Raji (cell line): ENCODE results near the gene AP4M1.

ENCODE experiments used
- POLR2A ChIP-seq: IDR thresholded peaks from 2 replicates; pipeline ENCODE4 v1.6.1; 2011; ENCODE audit warnings: low read depth, low read length, control low read depth; ENCODE audit not compliant: insufficient read depth

AP4M1 gene

DNA sequence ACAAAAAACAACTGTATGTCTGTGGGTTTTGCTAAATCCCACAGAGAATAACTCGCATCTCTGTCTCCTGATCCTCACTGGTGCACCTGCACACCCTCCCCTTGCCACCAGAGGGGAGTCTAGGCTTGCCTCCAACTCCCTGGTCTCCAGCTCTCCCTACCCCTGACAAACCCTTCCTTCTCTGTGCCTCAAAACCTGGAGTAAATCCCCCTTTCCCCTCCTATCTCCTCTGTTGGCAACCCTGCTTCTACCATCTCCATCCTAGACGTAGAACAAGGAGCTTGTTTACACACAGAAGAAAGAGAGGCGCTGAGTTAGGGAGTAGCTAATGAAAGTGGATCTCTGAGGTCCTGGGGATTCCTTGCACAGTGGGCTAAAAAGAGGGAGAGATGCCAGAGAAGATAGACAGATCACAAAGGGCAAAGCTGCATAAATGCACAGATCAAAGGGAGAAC lies 31.3 kb downstream of the AP4M1 start:
- no peak for TF ChIP-seq POLR2A

- TF ChIP-seq POLR2A, result no peak
Measured at GRCh38 chr7:100137851-100138760, 36.7 kb downstream of the AP4M1 start.

GRCh38 chr7:100141555-100141949 lies 40.1 kb downstream of the AP4M1 start:
- no peak for TF ChIP-seq POLR2A

GRCh38 chr7:100142461-100142860 lies 41.0 kb downstream of the AP4M1 start:
- TF ChIP-seq POLR2A, result no peak

DNA sequence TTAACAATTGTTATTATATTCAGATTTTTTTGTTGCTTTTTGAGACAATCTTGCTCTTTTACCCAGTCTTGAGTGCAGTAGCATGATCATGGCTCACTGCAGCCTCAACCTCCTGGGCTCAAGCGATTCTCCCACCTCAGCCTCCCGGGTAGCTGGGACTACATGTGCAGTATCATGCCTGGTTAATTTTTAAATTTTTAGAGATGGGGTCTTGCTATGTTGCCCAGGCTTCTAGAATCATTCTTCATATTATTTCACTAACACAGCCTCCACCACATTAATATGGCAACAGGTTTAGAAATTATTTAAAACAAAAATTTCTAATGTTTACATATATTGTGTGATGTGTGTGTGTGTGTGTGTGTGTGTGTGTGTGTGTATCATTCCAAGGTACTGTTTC lies 45.8 kb downstream of the AP4M1 start:
- no peak for TF ChIP-seq POLR2A

- TF ChIP-seq POLR2A, result no peak
Measured at GRCh38 chr7:100148225-100148558, 46.7 kb downstream of the AP4M1 start.

DNA sequence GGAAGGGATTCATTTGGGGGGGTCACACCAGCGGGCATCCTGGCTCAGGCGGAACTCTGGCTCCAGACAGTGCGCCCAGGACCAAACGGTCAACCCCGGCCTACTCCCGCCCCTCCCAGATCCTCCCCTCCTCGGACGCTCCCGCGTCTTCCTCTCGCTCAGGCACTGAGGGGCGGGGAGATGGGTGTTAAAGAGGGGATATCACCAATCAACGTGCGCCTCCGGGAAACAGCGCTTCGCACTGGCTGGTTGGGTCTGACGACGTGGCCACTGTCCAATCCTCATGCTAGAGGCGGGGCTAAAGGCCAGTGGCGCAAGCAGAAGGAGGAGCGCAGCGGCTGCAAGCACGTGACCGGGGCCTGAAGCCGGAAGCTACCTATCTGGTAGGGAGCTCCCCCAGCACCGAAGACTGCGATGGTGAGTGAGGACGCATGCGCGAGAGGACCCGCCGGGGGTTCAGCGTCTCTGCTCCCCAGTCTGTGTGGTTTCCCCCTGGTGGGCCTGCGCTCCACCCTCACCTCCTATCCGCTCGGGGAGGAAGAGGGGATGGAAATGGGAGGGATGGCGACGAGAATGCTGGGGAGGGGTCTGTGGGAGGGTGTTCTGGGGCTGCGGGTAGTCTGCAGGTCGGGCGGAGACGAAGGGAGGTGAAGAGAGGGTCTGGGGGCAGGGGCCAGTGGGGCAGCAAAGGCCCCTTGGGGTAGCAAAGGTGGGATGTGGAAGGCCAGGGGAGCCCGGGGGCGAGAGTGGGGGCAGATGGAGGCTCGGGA lies 47.3 kb downstream of the AP4M1 start, which contains the start of gene LAMTOR4:
LAMTOR4 (plus strand) TSS at position 360 of the 770 bp plus-strand sequence; CDS start at position 415, 55 bp downstream.
- TF ChIP-seq POLR2A, result peak; percentile 93

DNA sequence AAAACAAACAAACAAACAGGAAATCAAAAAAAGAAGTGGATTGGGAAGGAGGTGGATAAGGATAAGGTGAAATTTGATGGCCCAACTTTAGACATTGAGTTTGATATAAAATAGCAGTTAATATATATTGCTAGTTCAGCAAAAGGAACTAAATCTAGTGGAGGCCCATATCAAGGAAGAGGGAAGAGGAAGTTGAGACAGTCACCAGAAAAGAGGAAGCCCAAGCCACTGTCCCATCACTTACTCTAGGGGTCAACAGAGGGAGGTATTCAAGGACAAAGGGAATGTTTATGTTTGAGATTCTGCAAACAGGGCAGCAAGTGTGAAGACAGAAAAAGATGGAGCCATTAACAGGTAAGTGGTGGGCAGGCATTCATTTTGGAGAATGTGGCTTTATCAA lies 51.0 kb downstream of the AP4M1 start:
- no peak for TF ChIP-seq POLR2A

GRCh38 chr7:100152937-100153666 lies 51.7 kb downstream of the AP4M1 start:
- TF ChIP-seq POLR2A, result no peak

DNA sequence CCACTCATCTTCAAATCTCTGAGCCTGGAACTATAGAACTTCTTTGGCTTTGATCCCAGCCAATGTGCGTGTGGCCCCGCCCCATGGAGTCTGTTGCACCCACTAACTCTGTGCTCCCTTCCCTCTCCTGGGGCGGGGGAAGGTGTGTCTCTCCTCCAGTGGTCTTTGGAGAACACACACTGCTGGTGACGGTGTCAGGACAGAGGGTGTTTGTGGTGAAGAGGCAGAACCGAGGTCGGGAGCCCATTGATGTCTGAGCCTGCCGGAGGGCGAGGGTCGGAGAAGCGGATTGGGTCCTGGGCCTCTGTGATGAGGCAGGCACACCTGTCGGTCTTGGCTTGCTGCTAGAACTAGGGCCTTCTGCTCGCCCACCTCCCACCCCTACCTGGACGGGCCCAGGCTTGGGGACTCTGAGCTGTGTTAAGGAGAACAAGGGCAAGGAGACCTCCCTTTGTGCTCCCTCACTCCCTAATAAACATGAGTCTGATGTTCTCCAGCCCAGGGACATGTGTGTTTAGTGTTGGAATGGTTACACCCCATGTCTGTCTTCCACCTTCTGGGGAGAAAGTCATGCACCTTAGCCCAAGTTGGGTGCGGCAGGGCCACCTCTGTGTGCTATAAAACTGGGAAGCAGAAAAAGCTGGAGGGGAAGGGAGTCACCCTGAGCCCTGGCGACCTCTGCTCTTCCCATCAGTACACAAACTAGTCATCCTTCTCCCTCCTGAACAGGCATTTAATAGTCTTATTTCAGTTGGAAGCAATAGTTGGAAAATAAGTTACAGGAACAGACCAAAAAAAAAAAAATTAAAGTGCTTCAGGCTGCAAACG lies 52.5 kb downstream of the AP4M1 start:
- TF ChIP-seq POLR2A, result no peak; the same call in 1 of the 2 replicates

GRCh38 chr7:100154651-100155491 lies 53.4 kb downstream of the AP4M1 start:
- TF ChIP-seq POLR2A, result no peak

GRCh38 chr7:100155553-100156317 lies 54.3 kb downstream of the AP4M1 start:
- 0 out of 2 replicates have a peak, but pooled peaks have one; percentile 4 for TF ChIP-seq POLR2A
